Breast epithelium (tissue), 4 donors: ENCODE results near the gene SLC17A6. TPM values are rescaled to one million over a fixed set of nuclear protein-coding genes. Genes with fewer than 3 reads are reported as not detected.

Source experiments
- DNase-seq, 2 donors: peaks; one replicate each; pipeline ENCODE4 v3.0.0-alpha.2; 2019; ENCODE audit warnings: low spot score in 2 of 2
- H3K27ac ChIP-seq, 2 donors: fragments of 200-600 bp; sonication (generic) in 1 of 2; one replicate each; pipeline ENCODE4 v1.5.1; 2016 to 2019; ENCODE audit warnings: mild to moderate bottlenecking in 1 of 2
- H3K27me3 ChIP-seq, 2 donors: fragments of 200-600 bp; sonication (generic) in 1 of 2; one replicate each; pipeline versions ENCODE4 v1.5.1 to v1.6.0; 2017 to 2019; ENCODE audit warnings: control low read depth in 1 of 2, mild to moderate bottlenecking in 1 of 2
- H3K36me3 ChIP-seq: fragments of 200-600 bp; one replicate; pipeline ENCODE4 v1.5.1; 2019
- H3K4me1 ChIP-seq, 2 donors: fragments of 200-600 bp; sonication (generic); one replicate each; pipeline ENCODE4 v1.5.1; 2016 to 2019; ENCODE audit warnings: control low read depth in 1 of 2
- H3K4me3 ChIP-seq, 3 donors: fragments of 200-600 bp; sonication (generic); 1 replicate in 2 of 3; 2 replicates in 1 of 3; pipeline ENCODE4 v1.5.1; 2016 to 2019; ENCODE audit warnings: mild to moderate bottlenecking in 3 of 3, moderate library complexity in 2 of 3
- H3K9me3 ChIP-seq, 2 donors: fragments of 200-600 bp; sonication (generic) in 1 of 2; one replicate each; pipeline ENCODE4 v1.5.1; 2016 to 2019; ENCODE audit warnings: control low read depth in 1 of 2
- CTCF ChIP-seq, 3 donors: fragments of 450-650 bp; IDR thresholded peaks; one replicate each; pipeline ENCODE4 v1.5.1; 2016 to 2017; ENCODE audit warnings: antibody characterized with exemption in 3 of 3, mild to moderate bottlenecking in 3 of 3, moderate library complexity in 3 of 3
- POLR2A ChIP-seq: fragments of 450-650 bp; IDR thresholded peaks from one replicate; pipeline ENCODE4 v1.6.1; 2016; ENCODE audit warnings: antibody characterized with exemption, mild to moderate bottlenecking, moderate library complexity
- POLR2AphosphoS5 ChIP-seq, 3 donors: sonication (generic); formaldehyde crosslinking; IDR thresholded peaks; one replicate each; pipeline ENCODE4 v1.6.1; 2017; ENCODE audit warnings: antibody characterized with exemption in 3 of 3
- intact Hi-C: fragments of 100-400 bp; cut with DNase I; formaldehyde crosslinking; loops from one replicate; pipeline ENCODE4 v1.15.1; 2023; ENCODE audit warnings: low total_unique reads
- total RNA-seq, 3 donors: library from RNA; depleted of rRNA; stranded (reverse); fragments of >200 nt; gene quantifications; one replicate each; pipeline ENCODE4 v1.1.0, GENCODE V29; 2016

The SLC17A6 gene
- total RNA-seq, 3 donors from 2014 or later, result not detected

- intact Hi-C loops, result no loop called here
- TF ChIP-seq POLR2AphosphoS5 (IDR thresholded peaks at IDR 0.05) (no peak), POLR2A (no peak), CTCF (IDR thresholded peaks at IDR 0.05) (no peak)
- no peak for DNase-seq
- Histone ChIP-seq H3K36me3 (no peaks in the 10 kb centered on the region), H3K4me3 (no peak overlapping the region), H3K9me3 (no peaks in the 10 kb centered on the region), H3K27ac (no peak overlapping the region), H3K27me3 (no peaks in the 10 kb centered on the region), H3K4me1 (no peaks in the 10 kb centered on the region)
These were observed 69.7 kb downstream of the SLC17A6 start for GRCh38 chr11:22407921-22408320.

GRCh38 chr11:22415476-22415875 lies 77.3 kb downstream of the SLC17A6 start:
- H3K27ac ChIP-seq, result no peak overlapping the region
- intact Hi-C loops, result no loop called here
- no peak for DNase-seq

GRCh38 chr11:22416462-22416861 lies 78.3 kb downstream of the SLC17A6 start:
- H3K9me3 ChIP-seq, result no peaks in the 10 kb centered on the region
- no peak overlapping the region for H3K27ac ChIP-seq
- H3K4me1 ChIP-seq, result no peaks in the 10 kb centered on the region
- no peak for DNase-seq
- TF ChIP-seq POLR2A (no peak), CTCF (IDR thresholded peaks at IDR 0.05) (no peak), POLR2AphosphoS5 (IDR thresholded peaks at IDR 0.05) (no peak)
- no peak overlapping the region for H3K4me3 ChIP-seq
- no peaks in the 10 kb centered on the region for H3K36me3 ChIP-seq
- intact Hi-C loops, result no loop called here
- no peaks in the 10 kb centered on the region for H3K27me3 ChIP-seq

More at GRCh38 chr11:22415476-22415875, 77.3 kb downstream of the SLC17A6 start:
- Histone ChIP-seq H3K27me3 (no peaks in the 10 kb centered on the region), H3K9me3 (no peaks in the 10 kb centered on the region), H3K4me3 (no peak overlapping the region), H3K4me1 (no peaks in the 10 kb centered on the region), H3K36me3 (no peaks in the 10 kb centered on the region)
- TF ChIP-seq POLR2AphosphoS5 (IDR thresholded peaks at IDR 0.05) (no peak), POLR2A (no peak), CTCF (IDR thresholded peaks at IDR 0.05) (no peak)

GRCh38 chr11:22426915-22427314 lies 88.7 kb downstream of the SLC17A6 start:
- TF ChIP-seq POLR2AphosphoS5 (IDR thresholded peaks at IDR 0.05) (no peak), POLR2A (no peak), CTCF (IDR thresholded peaks at IDR 0.05) (peak in 1 of 3 donors; percentile 10)
- Histone ChIP-seq H3K9me3 (no peaks in the 10 kb centered on the region), H3K27me3 (peaks cover 0 to 8% of the 10 kb centered on the region in 2 donors), H3K4me3 (no peak overlapping the region), H3K4me1 (no peaks in the 10 kb centered on the region), H3K36me3 (no peaks in the 10 kb centered on the region), H3K27ac (no peak overlapping the region)
- intact Hi-C loops, result no loop called here
- no peak for DNase-seq

Other genes with a start within 250 kb of the SLC17A6 start
- gene ANO5, start 145.3 kb upstream of the SLC17A6 start, total RNA-seq, result 1 to 10 TPM; 3.3 to 4.2 (median 4.2) TPM